Skin epidermis (tissue), 12 donors: Measurements from ENCODE around the gene TXNL4A.

Experiments
- H3K27ac ChIP-seq, 21 experiments: fragments of 200-600 bp; sonication (generic) in 11 of 21; one replicate each; pipeline ENCODE4 v1.5.0; 2020; ENCODE audit warnings: mild to moderate bottlenecking in 3 of 21, inconsistent platforms in 2 of 21, moderate library complexity in 2 of 21
- H3K4me3 ChIP-seq, 7 experiments: fragments of 200-600 bp; sonication (generic) in 2 of 7; one replicate each; pipeline ENCODE4 v1.5.0; 2020; ENCODE audit warnings: inconsistent platforms in 2 of 7, mild to moderate bottlenecking in 2 of 7, moderate library complexity in 1 of 7

Gene TXNL4A

GRCh38 chr18:79952456-79952995, 35.8 kb downstream of the TXNL4A start:
- H3K27ac ChIP-seq = peak overlapping the region in 17 of 21 experiments; percentile 73 to 99 (median 94)
- H3K4me3 ChIP-seq = peak overlapping the region; percentile 70 to 98 (median 92)

GRCh38 chr18:79951545-79952455, 36.6 kb downstream of the TXNL4A start, which contains the start of gene SLC66A2:
Gene SLC66A2, minus strand, starts transcription at chr18:79951653. Its CDS starts 727 bp downstream, at chr18:79950926.
- Histone ChIP-seq H3K27ac (peak within 1 kb of the TSS; percentile 52 to 99 (median 94)), H3K4me3 (peak within 1 kb of the TSS; percentile 70 to 98 (median 92))

GRCh38 chr18:79950515-79951341, 37.6 kb downstream of the TXNL4A start:
- H3K27ac ChIP-seq = peak overlapping the region; percentile 52 to 99 (median 94)
- peak overlapping the region; percentile 70 to 98 (median 92) for H3K4me3 ChIP-seq

GRCh38 chr18:79949697-79950487, 38.5 kb downstream of the TXNL4A start:
- Histone ChIP-seq H3K27ac (peak overlapping the region in 19 of 21 experiments; percentile 39 to 99 (median 94)), H3K4me3 (peak overlapping the region; percentile 70 to 98 (median 92))

GRCh38 chr18:79948719-79949411, 39.5 kb downstream of the TXNL4A start:
- peak overlapping the region in 14 of 21 experiments; percentile 4 to 99 (median 68) for H3K27ac ChIP-seq

GRCh38 chr18:79947881-79948610, 40.3 kb downstream of the TXNL4A start:
- Histone ChIP-seq H3K4me3 (no peak overlapping the region), H3K27ac (peak overlapping the region in 2 of 21 experiments; percentile 12 to 50)

More at GRCh38 chr18:79948719-79949411, 39.5 kb downstream of the TXNL4A start:
- H3K4me3 ChIP-seq = peak overlapping the region in 1 of 7 experiments; percentile 98

- Histone ChIP-seq H3K4me3 (no peak overlapping the region), H3K27ac (peak overlapping the region in 4 of 21 experiments; percentile 5 to 50 (median 12))
These were observed 41.2 kb downstream of the TXNL4A start for GRCh38 chr18:79947054-79947755.

- H3K4me3 ChIP-seq = no peak overlapping the region
- peak overlapping the region in 8 of 21 experiments; percentile 12 to 55 (median 37) for H3K27ac ChIP-seq
These were observed 43.0 kb downstream of the TXNL4A start for GRCh38 chr18:79945118-79946042.

GRCh38 chr18:79944746-79945117, 43.6 kb downstream of the TXNL4A start:
- no peak overlapping the region for H3K4me3 ChIP-seq
- H3K27ac ChIP-seq = peak overlapping the region in 7 of 21 experiments; percentile 12 to 55 (median 36)

GRCh38 chr18:79944126-79944731, 44.1 kb downstream of the TXNL4A start:
- H3K27ac ChIP-seq = peak overlapping the region in 8 of 21 experiments; percentile 25 to 68 (median 40)
- no peak overlapping the region for H3K4me3 ChIP-seq

- H3K4me3 ChIP-seq = no peak overlapping the region
- peak overlapping the region in 7 of 21 experiments; percentile 6 to 68 (median 38) for H3K27ac ChIP-seq
These were observed 44.7 kb downstream of the TXNL4A start for GRCh38 chr18:79943608-79944125.

GRCh38 chr18:79942786-79943607, 45.4 kb downstream of the TXNL4A start:
- no peak overlapping the region for H3K4me3 ChIP-seq
- peak overlapping the region in 4 of 21 experiments; percentile 38 to 47 (median 40) for H3K27ac ChIP-seq

GRCh38 chr18:79942211-79942610, 46.2 kb downstream of the TXNL4A start:
- no peak overlapping the region for H3K4me3 ChIP-seq
- peak overlapping the region in 2 of 21 experiments; percentile 26 to 33 for H3K27ac ChIP-seq

- Histone ChIP-seq H3K27ac (peak overlapping the region in 1 of 21 experiments; percentile 26), H3K4me3 (no peak overlapping the region)
These were observed 46.8 kb downstream of the TXNL4A start for GRCh38 chr18:79941473-79942119.
